ENCODE results near the gene KNCN. TPM values are rescaled to one million over a fixed set of nuclear protein-coding genes. Genes with fewer than 3 reads are reported as not detected.

Gene KNCN
- total and polyA plus RNA-seq, 2 experiments from 2014 or later: not detected

DNA sequence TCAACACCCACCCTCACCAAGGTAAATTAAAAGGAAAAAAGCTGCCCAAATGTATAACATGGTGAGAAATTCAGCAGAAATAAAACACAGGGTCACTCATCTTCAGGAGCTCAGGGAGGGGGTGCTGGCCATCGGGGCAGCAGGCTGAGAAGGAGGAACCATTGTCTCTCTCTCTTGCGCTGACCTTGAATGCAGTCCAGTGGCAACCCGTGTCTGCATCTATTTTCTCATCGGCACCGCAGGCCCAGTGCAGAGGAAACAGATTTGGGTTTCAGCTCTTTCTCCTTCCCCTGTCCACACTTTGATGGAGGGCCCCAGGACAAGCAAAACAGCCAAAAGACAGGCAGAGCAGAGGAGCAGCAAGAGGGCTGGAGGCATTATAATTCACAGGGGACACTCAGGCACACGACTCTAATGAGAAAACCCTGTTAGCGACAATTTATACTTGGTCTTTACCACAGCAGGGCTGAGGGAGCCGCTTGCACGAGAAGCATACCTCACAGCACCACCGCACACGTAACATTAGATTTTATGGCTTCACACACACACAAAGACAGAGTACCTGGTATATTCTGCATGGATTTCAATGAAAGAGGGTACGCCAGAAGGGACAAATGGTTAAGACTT lies 34.0 kb upstream of the KNCN start:
- H3K27ac ChIP-seq (ENCODE audit: low read depth): 0 out of 2 replicates have a peak overlapping the region, but pooled peaks have one; percentile 32
- peak overlapping the region; percentile 34; the same call in 1 of the 2 replicates for H3K27ac Mint-ChIP-seq
- H3K4me3 ChIP-seq: no peak overlapping the region
- H3K36me3 ChIP-seq (ENCODE audit: insufficient read depth): no peaks in the 10 kb centered on the region; the same call in 1 of the 2 replicates
- DNase-seq (ENCODE audit: low spot score) (no peak), ATAC-seq (no peak)
- no peaks in the 10 kb centered on the region for H3K79me2 ChIP-seq (replicated peaks; ENCODE audit: insufficient read depth)
- TF ChIP-seq, protein P1, sequence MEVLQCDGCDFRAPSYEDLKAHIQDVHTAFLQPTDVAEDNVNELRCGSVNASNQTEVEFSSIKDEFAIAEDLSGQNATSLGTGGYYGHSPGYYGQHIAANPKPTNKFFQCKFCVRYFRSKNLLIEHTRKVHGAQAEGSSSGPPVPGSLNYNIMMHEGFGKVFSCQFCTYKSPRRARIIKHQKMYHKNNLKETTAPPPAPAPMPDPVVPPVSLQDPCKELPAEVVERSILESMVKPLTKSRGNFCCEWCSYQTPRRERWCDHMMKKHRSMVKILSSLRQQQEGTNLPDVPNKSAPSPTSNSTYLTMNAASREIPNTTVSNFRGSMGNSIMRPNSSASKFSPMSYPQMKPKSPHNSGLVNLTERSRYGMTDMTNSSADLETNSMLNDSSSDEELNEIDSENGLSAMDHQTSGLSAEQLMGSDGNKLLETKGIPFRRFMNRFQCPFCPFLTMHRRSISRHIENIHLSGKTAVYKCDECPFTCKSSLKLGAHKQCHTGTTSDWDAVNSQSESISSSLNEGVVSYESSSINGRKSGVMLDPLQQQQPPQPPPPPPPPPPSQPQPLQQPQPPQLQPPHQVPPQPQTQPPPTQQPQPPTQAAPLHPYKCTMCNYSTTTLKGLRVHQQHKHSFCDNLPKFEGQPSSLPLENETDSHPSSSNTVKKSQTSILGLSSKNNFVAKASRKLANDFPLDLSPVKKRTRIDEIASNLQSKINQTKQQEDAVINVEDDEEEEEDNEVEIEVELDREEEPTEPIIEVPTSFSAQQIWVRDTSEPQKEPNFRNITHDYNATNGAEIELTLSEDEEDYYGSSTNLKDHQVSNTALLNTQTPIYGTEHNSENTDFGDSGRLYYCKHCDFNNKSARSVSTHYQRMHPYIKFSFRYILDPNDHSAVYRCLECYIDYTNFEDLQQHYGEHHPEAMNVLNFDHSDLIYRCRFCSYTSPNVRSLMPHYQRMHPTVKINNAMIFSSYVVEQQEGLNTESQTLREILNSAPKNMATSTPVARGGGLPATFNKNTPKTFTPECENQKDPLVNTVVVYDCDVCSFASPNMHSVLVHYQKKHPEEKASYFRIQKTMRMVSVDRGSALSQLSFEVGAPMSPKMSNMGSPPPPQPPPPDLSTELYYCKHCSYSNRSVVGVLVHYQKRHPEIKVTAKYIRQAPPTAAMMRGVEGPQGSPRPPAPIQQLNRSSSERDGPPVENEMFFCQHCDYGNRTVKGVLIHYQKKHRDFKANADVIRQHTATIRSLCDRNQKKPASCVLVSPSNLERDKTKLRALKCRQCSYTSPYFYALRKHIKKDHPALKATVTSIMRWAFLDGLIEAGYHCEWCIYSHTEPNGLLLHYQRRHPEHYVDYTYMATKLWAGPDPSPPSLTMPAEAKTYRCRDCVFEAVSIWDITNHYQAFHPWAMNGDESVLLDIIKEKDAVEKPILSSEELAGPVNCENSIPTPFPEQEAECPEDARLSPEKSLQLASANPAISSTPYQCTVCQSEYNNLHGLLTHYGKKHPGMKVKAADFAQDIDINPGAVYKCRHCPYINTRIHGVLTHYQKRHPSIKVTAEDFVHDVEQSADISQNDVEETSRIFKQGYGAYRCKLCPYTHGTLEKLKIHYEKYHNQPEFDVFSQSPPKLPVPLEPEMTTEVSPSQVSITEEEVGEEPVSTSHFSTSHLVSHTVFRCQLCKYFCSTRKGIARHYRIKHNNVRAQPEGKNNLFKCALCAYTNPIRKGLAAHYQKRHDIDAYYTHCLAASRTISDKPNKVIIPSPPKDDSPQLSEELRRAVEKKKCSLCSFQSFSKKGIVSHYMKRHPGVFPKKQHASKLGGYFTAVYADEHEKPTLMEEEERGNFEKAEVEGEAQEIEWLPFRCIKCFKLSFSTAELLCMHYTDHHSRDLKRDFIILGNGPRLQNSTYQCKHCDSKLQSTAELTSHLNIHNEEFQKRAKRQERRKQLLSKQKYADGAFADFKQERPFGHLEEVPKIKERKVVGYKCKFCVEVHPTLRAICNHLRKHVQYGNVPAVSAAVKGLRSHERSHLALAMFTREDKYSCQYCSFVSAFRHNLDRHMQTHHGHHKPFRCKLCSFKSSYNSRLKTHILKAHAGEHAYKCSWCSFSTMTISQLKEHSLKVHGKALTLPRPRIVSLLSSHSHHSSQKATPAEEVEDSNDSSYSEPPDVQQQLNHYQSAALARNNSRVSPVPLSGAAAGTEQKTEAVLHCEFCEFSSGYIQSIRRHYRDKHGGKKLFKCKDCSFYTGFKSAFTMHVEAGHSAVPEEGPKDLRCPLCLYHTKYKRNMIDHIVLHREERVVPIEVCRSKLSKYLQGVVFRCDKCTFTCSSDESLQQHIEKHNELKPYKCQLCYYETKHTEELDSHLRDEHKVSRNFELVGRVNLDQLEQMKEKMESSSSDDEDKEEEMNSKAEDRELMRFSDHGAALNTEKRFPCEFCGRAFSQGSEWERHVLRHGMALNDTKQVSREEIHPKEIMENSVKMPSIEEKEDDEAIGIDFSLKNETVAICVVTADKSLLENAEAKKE (CRISPR knock-in tag; IDR thresholded peaks at IDR 0.05): no peak
- TF ChIP-seq, protein P2, sequence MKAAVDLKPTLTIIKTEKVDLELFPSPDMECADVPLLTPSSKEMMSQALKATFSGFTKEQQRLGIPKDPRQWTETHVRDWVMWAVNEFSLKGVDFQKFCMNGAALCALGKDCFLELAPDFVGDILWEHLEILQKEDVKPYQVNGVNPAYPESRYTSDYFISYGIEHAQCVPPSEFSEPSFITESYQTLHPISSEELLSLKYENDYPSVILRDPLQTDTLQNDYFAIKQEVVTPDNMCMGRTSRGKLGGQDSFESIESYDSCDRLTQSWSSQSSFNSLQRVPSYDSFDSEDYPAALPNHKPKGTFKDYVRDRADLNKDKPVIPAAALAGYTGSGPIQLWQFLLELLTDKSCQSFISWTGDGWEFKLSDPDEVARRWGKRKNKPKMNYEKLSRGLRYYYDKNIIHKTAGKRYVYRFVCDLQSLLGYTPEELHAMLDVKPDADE (IDR thresholded peaks at IDR 0.05): no peak
- TF ChIP-seq POLR2AphosphoS5 (IDR thresholded peaks at IDR 0.05; ENCODE audit: low read depth) (no peak), ZNF331 (CRISPR knock-in tag; IDR thresholded peaks at IDR 0.05; ENCODE audit: low read depth) (no peak), EZH2 (IDR thresholded peaks at IDR 0.05; ENCODE audit: low read depth, unreplicated experiment) (no peak), CREB1 (CRISPR knock-in tag; IDR thresholded peaks at IDR 0.05; ENCODE audit: low read depth) (no peak), NANOG (IDR thresholded peaks at IDR 0.05; ENCODE audit: borderline replicate concordance) (no peak), STAT1 (IDR thresholded peaks at IDR 0.05; ENCODE audit: unreplicated experiment) (no peak), EZH2phosphoT487 (IDR thresholded peaks at IDR 0.05; ENCODE audit: unreplicated experiment) (no peak), JUNB (IDR thresholded peaks at IDR 0.05; ENCODE audit: unreplicated experiment) (no peak), ZNF114 (CRISPR knock-in tag; IDR thresholded peaks at IDR 0.05) (no peak)
- TF ChIP-seq, protein P3, sequence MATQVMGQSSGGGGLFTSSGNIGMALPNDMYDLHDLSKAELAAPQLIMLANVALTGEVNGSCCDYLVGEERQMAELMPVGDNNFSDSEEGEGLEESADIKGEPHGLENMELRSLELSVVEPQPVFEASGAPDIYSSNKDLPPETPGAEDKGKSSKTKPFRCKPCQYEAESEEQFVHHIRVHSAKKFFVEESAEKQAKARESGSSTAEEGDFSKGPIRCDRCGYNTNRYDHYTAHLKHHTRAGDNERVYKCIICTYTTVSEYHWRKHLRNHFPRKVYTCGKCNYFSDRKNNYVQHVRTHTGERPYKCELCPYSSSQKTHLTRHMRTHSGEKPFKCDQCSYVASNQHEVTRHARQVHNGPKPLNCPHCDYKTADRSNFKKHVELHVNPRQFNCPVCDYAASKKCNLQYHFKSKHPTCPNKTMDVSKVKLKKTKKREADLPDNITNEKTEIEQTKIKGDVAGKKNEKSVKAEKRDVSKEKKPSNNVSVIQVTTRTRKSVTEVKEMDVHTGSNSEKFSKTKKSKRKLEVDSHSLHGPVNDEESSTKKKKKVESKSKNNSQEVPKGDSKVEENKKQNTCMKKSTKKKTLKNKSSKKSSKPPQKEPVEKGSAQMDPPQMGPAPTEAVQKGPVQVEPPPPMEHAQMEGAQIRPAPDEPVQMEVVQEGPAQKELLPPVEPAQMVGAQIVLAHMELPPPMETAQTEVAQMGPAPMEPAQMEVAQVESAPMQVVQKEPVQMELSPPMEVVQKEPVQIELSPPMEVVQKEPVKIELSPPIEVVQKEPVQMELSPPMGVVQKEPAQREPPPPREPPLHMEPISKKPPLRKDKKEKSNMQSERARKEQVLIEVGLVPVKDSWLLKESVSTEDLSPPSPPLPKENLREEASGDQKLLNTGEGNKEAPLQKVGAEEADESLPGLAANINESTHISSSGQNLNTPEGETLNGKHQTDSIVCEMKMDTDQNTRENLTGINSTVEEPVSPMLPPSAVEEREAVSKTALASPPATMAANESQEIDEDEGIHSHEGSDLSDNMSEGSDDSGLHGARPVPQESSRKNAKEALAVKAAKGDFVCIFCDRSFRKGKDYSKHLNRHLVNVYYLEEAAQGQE (IDR thresholded peaks at IDR 0.05; ENCODE audit: unreplicated experiment): no peak
- TF ChIP-seq, protein P4, sequence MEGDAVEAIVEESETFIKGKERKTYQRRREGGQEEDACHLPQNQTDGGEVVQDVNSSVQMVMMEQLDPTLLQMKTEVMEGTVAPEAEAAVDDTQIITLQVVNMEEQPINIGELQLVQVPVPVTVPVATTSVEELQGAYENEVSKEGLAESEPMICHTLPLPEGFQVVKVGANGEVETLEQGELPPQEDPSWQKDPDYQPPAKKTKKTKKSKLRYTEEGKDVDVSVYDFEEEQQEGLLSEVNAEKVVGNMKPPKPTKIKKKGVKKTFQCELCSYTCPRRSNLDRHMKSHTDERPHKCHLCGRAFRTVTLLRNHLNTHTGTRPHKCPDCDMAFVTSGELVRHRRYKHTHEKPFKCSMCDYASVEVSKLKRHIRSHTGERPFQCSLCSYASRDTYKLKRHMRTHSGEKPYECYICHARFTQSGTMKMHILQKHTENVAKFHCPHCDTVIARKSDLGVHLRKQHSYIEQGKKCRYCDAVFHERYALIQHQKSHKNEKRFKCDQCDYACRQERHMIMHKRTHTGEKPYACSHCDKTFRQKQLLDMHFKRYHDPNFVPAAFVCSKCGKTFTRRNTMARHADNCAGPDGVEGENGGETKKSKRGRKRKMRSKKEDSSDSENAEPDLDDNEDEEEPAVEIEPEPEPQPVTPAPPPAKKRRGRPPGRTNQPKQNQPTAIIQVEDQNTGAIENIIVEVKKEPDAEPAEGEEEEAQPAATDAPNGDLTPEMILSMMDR (conservative IDR thresholded peaks at IDR 0.05; ENCODE audit: low read depth in 2 of 2): no peak
- H3F3A ChIP-seq (replicated peaks; ENCODE audit: low read depth): no peaks in the 10 kb centered on the region
- H3K4me1 ChIP-seq (ENCODE audit: insufficient read depth): no peaks in the 10 kb centered on the region
- peaks cover 9% of the 10 kb centered on the region; the same call in 1 of the 3 replicates for H3K36me3 Mint-ChIP-seq (ENCODE audit: low read depth)
- H3K4me2 ChIP-seq: no peak overlapping the region
- no peaks in the 10 kb centered on the region for H3K9me2 ChIP-seq (ENCODE audit: insufficient read depth)
- H3K4me1 Mint-ChIP-seq: peaks cover 14% of the 10 kb centered on the region
- no peak overlapping the region for H3K4me3 Mint-ChIP-seq
- no peaks in the 10 kb centered on the region for H3K9me3 Mint-ChIP-seq
- H4K20me1 ChIP-seq (replicated peaks; ENCODE audit: insufficient read depth): no peaks in the 10 kb centered on the region
- H3K27me3 ChIP-seq (ENCODE audit: insufficient read depth): no peaks in the 10 kb centered on the region
- no peak overlapping the region for H2AFZ ChIP-seq
- H3K27me3 Mint-ChIP-seq (ENCODE audit: insufficient read depth, low read depth, poor library complexity): peaks cover 2% of the 10 kb centered on the region
